Neuron (in vitro differentiated cells): ENCODE data around the gene MTHFSD.
A peak's percentile ranks its signal among the peaks of the same experiment; 100 is the strongest.

Source experiments
- H2AFZ ChIP-seq: one replicate; pipeline ENCODE4 v1.6.1; 2013; ENCODE audit warnings: low read depth, mild to moderate bottlenecking, inconsistent platforms, low read length, moderate library complexity
- H3K27me3 ChIP-seq: one replicate; pipeline ENCODE4 v1.6.1; 2013; ENCODE audit warnings: low read length; ENCODE audit not compliant: insufficient read depth
- H3K36me3 ChIP-seq: one replicate; pipeline ENCODE4 v1.6.1; 2013; ENCODE audit warnings: low read length; ENCODE audit not compliant: insufficient read depth
- H3K4me1 ChIP-seq: one replicate; pipeline ENCODE4 v1.6.1; 2013; ENCODE audit warnings: low read length; ENCODE audit not compliant: insufficient read depth
- H3K4me3 ChIP-seq: 2 replicates; pipeline ENCODE4 v1.5.1; 2013; ENCODE audit warnings: mild to moderate bottlenecking, low read length, moderate library complexity
- H3K9me3 ChIP-seq: one replicate; pipeline ENCODE4 v1.6.1; 2013; ENCODE audit warnings: low read length

MTHFSD gene

DNA sequence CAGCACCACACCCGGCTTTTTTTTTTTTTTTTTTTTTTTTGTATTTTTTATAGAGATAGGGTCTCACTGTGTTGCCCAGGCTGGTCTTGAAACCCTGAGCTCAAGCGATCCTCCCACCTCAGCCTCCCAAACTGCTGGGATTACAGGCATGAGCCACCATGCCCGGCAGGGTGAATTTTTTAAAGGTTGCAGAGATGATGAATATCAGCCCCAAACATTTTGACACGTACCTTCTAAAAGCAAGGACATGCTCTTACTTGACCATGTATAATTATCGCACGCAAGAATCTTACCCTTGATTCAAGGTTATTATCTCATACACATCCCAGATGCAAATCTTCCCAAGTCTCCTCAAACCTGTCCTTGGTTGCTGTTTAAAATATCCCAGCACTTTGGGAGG, 7.3 kb upstream of the MTHFSD start:
- H3K36me3 ChIP-seq: no peaks in the 10 kb centered on the region
- no peaks in the 10 kb centered on the region for H3K9me3 ChIP-seq
- H3K27me3 ChIP-seq: peaks cover 35% of the 10 kb centered on the region
- H2AFZ ChIP-seq: no peak overlapping the region
- peaks cover 6% of the 10 kb centered on the region for H3K4me1 ChIP-seq
- no peak overlapping the region for H3K4me3 ChIP-seq

GRCh38 chr16:86559802-86560305, 4.8 kb upstream of the MTHFSD start:
- peaks cover 11% of the 10 kb centered on the region for H3K4me1 ChIP-seq
- no peaks in the 10 kb centered on the region for H3K9me3 ChIP-seq
- H3K27me3 ChIP-seq: peaks cover 12% of the 10 kb centered on the region
- H3K4me3 ChIP-seq: no peak overlapping the region
- H3K36me3 ChIP-seq: no peaks in the 10 kb centered on the region
- no peak overlapping the region for H2AFZ ChIP-seq

GRCh38 chr16:86558355-86559193, 3.5 kb upstream of the MTHFSD start:
- Histone ChIP-seq H2AFZ (no peak overlapping the region), H3K4me1 (peaks cover 19% of the 10 kb centered on the region), H3K36me3 (no peaks in the 10 kb centered on the region), H3K27me3 (peaks cover 2% of the 10 kb centered on the region), H3K4me3 (no peak overlapping the region), H3K9me3 (no peaks in the 10 kb centered on the region)

GRCh38 chr16:86557587-86557986, 2.6 kb upstream of the MTHFSD start:
- peaks cover 2% of the 10 kb centered on the region for H3K27me3 ChIP-seq
- H3K9me3 ChIP-seq: no peaks in the 10 kb centered on the region
- H3K36me3 ChIP-seq: peaks cover under 1% of the 10 kb centered on the region
- H3K4me3 ChIP-seq: no peak overlapping the region
- peaks cover 14% of the 10 kb centered on the region for H3K4me1 ChIP-seq
- H2AFZ ChIP-seq: no peak overlapping the region

DNA sequence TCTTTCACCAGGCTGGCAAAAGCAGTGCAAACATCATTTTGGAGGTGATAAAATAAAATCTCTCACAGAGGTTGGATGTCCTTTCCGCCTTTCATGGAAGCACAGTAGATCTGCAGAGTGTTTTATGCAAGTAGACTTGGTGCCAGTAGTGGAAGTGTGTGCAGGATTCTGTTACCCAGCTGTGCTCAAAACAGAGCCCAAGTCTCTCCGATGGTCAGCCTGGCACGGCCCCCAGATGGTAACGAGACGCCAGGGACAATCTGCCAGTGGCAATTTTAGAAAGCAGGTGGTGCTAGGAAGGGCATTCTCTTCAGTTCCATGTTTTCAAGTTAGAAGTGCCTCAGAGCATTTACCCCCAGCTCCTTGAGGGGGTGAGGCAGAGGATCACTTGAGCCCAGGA, 1.5 kb upstream of the MTHFSD start:
- no peaks in the 10 kb centered on the region for H3K9me3 ChIP-seq
- H3K27me3 ChIP-seq: peaks cover 2% of the 10 kb centered on the region
- H3K4me3 ChIP-seq: no peak overlapping the region
- H2AFZ ChIP-seq: no peak overlapping the region
- H3K4me1 ChIP-seq: peaks cover 14% of the 10 kb centered on the region
- peaks cover 5% of the 10 kb centered on the region for H3K36me3 ChIP-seq

GRCh38 chr16:86555704-86556075, 655 bp upstream of the MTHFSD start:
- Histone ChIP-seq H3K36me3 (peaks cover 7% of the 10 kb centered on the region), H3K4me3 (peak overlapping the region; percentile 97), H3K27me3 (peaks cover 2% of the 10 kb centered on the region), H3K9me3 (no peaks in the 10 kb centered on the region), H3K4me1 (peaks cover 14% of the 10 kb centered on the region), H2AFZ (peak overlapping the region; percentile 44)

DNA sequence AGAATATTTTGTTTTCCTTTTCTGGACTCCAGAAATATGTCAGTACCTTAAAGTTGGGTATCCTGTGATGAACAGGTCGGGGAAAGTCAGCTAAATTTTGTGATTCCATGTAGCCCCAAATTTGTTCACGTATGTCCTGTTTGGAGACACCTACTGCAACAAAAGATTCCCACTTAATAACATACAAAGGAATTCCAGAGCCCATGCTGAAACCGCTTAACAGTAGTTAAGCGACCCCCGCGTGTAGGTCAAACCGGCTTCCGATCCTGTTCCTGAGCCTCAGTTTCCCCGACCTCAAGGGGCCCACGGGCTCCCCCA, 477 bp downstream of the MTHFSD start:
- peak overlapping the region; percentile 44 for H2AFZ ChIP-seq
- H3K27me3 ChIP-seq: peaks cover 2% of the 10 kb centered on the region
- peaks cover 14% of the 10 kb centered on the region for H3K4me1 ChIP-seq
- peaks cover 19% of the 10 kb centered on the region for H3K36me3 ChIP-seq
- H3K4me3 ChIP-seq: peak overlapping the region; percentile 97
- no peaks in the 10 kb centered on the region for H3K9me3 ChIP-seq

DNA sequence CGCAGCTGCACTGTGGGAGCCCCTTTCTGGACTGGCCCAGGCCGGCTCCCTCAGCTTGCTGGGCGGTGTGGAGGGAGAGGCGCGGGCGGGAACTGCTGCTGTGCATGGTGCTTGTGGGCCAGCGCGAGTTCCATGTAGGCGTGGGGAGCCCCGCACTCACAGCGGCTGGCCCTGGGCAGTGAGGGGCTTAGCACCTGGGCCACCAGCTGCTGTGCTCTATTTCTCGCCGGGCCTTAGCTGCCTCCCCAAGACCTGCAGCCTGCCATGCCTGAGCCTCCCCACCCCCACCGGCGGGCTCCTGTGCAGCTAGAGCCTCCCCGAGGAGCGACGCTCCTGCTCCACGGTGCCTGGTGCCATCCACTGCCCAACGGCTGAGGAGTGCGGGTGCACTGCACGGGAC, 1.7 kb downstream of the MTHFSD start:
- H3K36me3 ChIP-seq: peaks cover 22% of the 10 kb centered on the region
- H2AFZ ChIP-seq: no peak overlapping the region
- no peaks in the 10 kb centered on the region for H3K9me3 ChIP-seq
- H3K4me1 ChIP-seq: peaks cover 14% of the 10 kb centered on the region
- no peak overlapping the region for H3K4me3 ChIP-seq
- peaks cover 2% of the 10 kb centered on the region for H3K27me3 ChIP-seq

- Histone ChIP-seq H3K36me3 (peaks cover 40% of the 10 kb centered on the region), H2AFZ (no peak overlapping the region), H3K9me3 (no peaks in the 10 kb centered on the region), H3K4me1 (peaks cover 8% of the 10 kb centered on the region), H3K27me3 (no peaks in the 10 kb centered on the region), H3K4me3 (no peak overlapping the region)
These were observed 4.8 kb downstream of the MTHFSD start for GRCh38 chr16:86550281-86550680.

- Histone ChIP-seq H3K36me3 (peaks cover 43% of the 10 kb centered on the region), H3K4me3 (no peak overlapping the region), H3K9me3 (no peaks in the 10 kb centered on the region), H2AFZ (no peak overlapping the region), H3K27me3 (no peaks in the 10 kb centered on the region), H3K4me1 (peaks cover 8% of the 10 kb centered on the region)
These were observed 5.2 kb downstream of the MTHFSD start for GRCh38 chr16:86549893-86550190.

GRCh38 chr16:86549076-86549892, 5.8 kb downstream of the MTHFSD start:
- Histone ChIP-seq H3K27me3 (no peaks in the 10 kb centered on the region), H3K4me3 (no peak overlapping the region), H2AFZ (no peak overlapping the region), H3K36me3 (peaks cover 47% of the 10 kb centered on the region), H3K9me3 (no peaks in the 10 kb centered on the region), H3K4me1 (peaks cover 3% of the 10 kb centered on the region)

- no peaks in the 10 kb centered on the region for H3K9me3 ChIP-seq
- H3K4me1 ChIP-seq: no peaks in the 10 kb centered on the region
- H3K36me3 ChIP-seq: peaks cover 45% of the 10 kb centered on the region
- no peak overlapping the region for H3K4me3 ChIP-seq
- H3K27me3 ChIP-seq: no peaks in the 10 kb centered on the region
- H2AFZ ChIP-seq: no peak overlapping the region
These were observed 7.7 kb downstream of the MTHFSD start for GRCh38 chr16:86547286-86547685.

DNA sequence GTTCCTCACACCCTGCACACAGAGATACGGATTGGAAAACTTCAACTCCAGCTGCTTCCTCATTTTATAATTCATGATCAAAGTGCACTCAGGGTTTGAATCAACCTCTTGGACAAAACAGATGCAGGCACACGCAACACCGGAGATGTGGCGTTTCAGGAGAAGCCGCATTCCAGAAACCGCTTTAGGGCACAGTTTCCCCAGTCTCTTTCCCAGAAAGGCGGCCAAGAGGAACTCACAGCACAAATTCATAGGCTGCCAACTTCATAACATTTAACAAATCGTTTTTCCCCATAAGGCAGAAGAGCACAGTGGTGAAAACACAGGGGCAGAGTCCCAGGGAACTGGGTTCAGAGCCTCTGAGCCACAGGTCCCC, 8.4 kb downstream of the MTHFSD start:
- Histone ChIP-seq H2AFZ (no peak overlapping the region), H3K4me3 (no peak overlapping the region), H3K36me3 (peaks cover 49% of the 10 kb centered on the region), H3K27me3 (no peaks in the 10 kb centered on the region), H3K4me1 (no peaks in the 10 kb centered on the region), H3K9me3 (no peaks in the 10 kb centered on the region)
